B cell (primary cell): ENCODE data around the gene PLEKHA7. TPM values are rescaled to one million over a fixed set of nuclear protein-coding genes. Genes with fewer than 3 reads are reported as not detected.
"Not testable (repeated sequence)": the region's sequence is repeated elsewhere in the genome, so short reads cannot be mapped to it uniquely, and the experiment has no call there.

Experiments
- ATAC-seq: fragments of 200-7000 bp; cut with Tn5 transposase; one replicate; pipeline ENCODE4 v1.10.0; 2021; ENCODE audit warnings: low read depth, mild to moderate bottlenecking, moderate number of reproducible peaks, moderate library complexity
- CTCF ChIA-PET: fragments of 350-600 bp; sonication (Branson Sonifier 250); formaldehyde crosslinking; loops from one replicate; lab custom pipeline; 2021; ENCODE audit warnings: antibody characterized with exemption, inconsistent platforms; lab: Charles Lee
- POLR2A ChIA-PET: fragments of 350-600 bp; sonication (Branson Sonifier 250); formaldehyde crosslinking; loops from one replicate; lab custom pipeline; 2021; ENCODE audit warnings: antibody characterized with exemption; lab: Charles Lee
- DNase-seq: peaks from one replicate; pipeline ENCODE4 v3.0.0; 2013
- H2AFZ ChIP-seq: 2 replicates; pipeline ENCODE4 v1.6.1; 2012; ENCODE audit warnings: mild to moderate bottlenecking, low read depth, low read length; ENCODE audit not compliant: insufficient read depth, poor library complexity, severe bottlenecking
- H3K27ac ChIP-seq, 2 donors: 1 replicate in 1 of 2; 2 replicates in 1 of 2; pipeline ENCODE4 v1.5.1; 2012 to 2013; ENCODE audit warnings: low read length in 2 of 2, mild to moderate bottlenecking in 2 of 2, moderate library complexity in 1 of 2
- H3K27me3 ChIP-seq, 4 experiments: fragments of 200-600 bp in 1 of 4; sonication (generic) in 1 of 4; replicated peaks in 1 of 4; 1 replicate in 2 of 4; 2 replicates in 2 of 4; pipeline versions ENCODE4 v1.6.1 to v1.7.0; 2013 to 2016; ENCODE audit warnings: low read length in 3 of 4, mild to moderate bottlenecking in 2 of 4, mixed read lengths in 1 of 4, moderate library complexity in 1 of 4; ENCODE audit not compliant: insufficient read depth in 4 of 4, control insufficient read depth in 3 of 4; ENCODE audit errors: control extremely low read depth in 1 of 4
- H3K36me3 ChIP-seq, 2 experiments: replicated peaks in 1 of 2; 1 replicate in 1 of 2; 2 replicates in 1 of 2; pipeline versions ENCODE4 v1.6.1 to v1.7.1; 2013; ENCODE audit warnings: low read length in 1 of 2; ENCODE audit not compliant: insufficient read depth in 2 of 2, control insufficient read depth in 1 of 2; ENCODE audit errors: control extremely low read depth in 1 of 2, extremely low read depth in 1 of 2
- H3K4me1 ChIP-seq, 2 donors: fragments of 200-600 bp in 1 of 2; sonication (generic) in 1 of 2; 1 replicate in 1 of 2; 2 replicates in 1 of 2; pipeline versions ENCODE4 v1.5.1 to v1.6.1; 2013 to 2017; ENCODE audit warnings: low read length in 2 of 2; ENCODE audit not compliant: control insufficient read depth in 2 of 2, insufficient read depth in 2 of 2
- H3K4me2 ChIP-seq: replicated peaks from 2 replicates; pipeline ENCODE3; 2012; ENCODE audit warnings: mild to moderate bottlenecking, low read depth, low read length; ENCODE audit not compliant: poor library complexity, severe bottlenecking
- H3K4me3 ChIP-seq, 5 experiments: fragments of 200-600 bp in 1 of 5; sonication (generic) in 1 of 5; 1 replicate in 3 of 5; 2 replicates in 2 of 5; pipeline versions ENCODE4 v1.5.1 to v1.7.0; 2011 to 2016; ENCODE audit warnings: low read length in 4 of 5, mild to moderate bottlenecking in 4 of 5, low read depth in 2 of 5, control low read depth in 1 of 5, moderate library complexity in 1 of 5; ENCODE audit not compliant: insufficient read depth in 1 of 5; ENCODE audit errors: control extremely low read depth in 1 of 5, extremely low read depth in 1 of 5
- H3K79me2 ChIP-seq: fragments of 200-600 bp; sonication (generic); one replicate; pipeline ENCODE4 v1.6.0; 2016; ENCODE audit warnings: low read length; ENCODE audit not compliant: control insufficient read depth, insufficient read depth
- H3K9ac ChIP-seq: fragments of 200-600 bp; sonication (generic); 2 replicates; pipeline ENCODE4 v1.6.1; 2017; ENCODE audit warnings: mild to moderate bottlenecking, low read length, moderate library complexity
- H3K9me3 ChIP-seq, 3 donors: one replicate each; pipeline versions ENCODE4 v1.6.1 to v1.7.1; 2013; ENCODE audit warnings: low read length in 2 of 3; ENCODE audit not compliant: control insufficient read depth in 2 of 3, insufficient read depth in 1 of 3; ENCODE audit errors: control extremely low read depth in 1 of 3
- H4K20me1 ChIP-seq: 2 replicates; pipeline ENCODE4 v1.6.0; 2012; ENCODE audit warnings: mild to moderate bottlenecking, low read length; ENCODE audit not compliant: insufficient read depth, control insufficient read depth, poor library complexity, severe bottlenecking
- H3K27ac Mint-ChIP-seq: one replicate; pipeline ENCODE4 v1.8.0; 2021; ENCODE audit warnings: mixed read lengths
- H3K27me3 Mint-ChIP-seq: one replicate; pipeline ENCODE4 v1.8.0; 2021; ENCODE audit warnings: mixed read lengths
- H3K4me1 Mint-ChIP-seq: one replicate; pipeline ENCODE4 v1.8.0; 2021; ENCODE audit warnings: mixed read lengths
- H3K4me3 Mint-ChIP-seq: one replicate; pipeline ENCODE4 v1.8.0; 2021; ENCODE audit warnings: mixed read lengths
- H3K9me3 Mint-ChIP-seq: one replicate; pipeline ENCODE4 v1.8.0; 2022; ENCODE audit warnings: mixed read lengths; ENCODE audit not compliant: insufficient read depth
- EZH2 ChIP-seq: IDR thresholded peaks from 2 replicates; pipeline ENCODE4 v1.6.1; 2012; ENCODE audit warnings: borderline replicate concordance, low read depth, mild to moderate bottlenecking, moderate library complexity, low read length; ENCODE audit not compliant: insufficient read depth, poor library complexity, severe bottlenecking
- WGBS: methylation state at CpG from one replicate; pipeline ENCODE4 v1.1.5; 2013; ENCODE audit warnings: missing lambda C conversion rate; ENCODE audit not compliant: insufficient coverage; 5-methylcytosine and 5-hydroxymethylcytosine counted together
- intact Hi-C: fragments of 100-400 bp; cut with micrococcal nuclease; formaldehyde crosslinking; loops from one replicate; pipeline ENCODE4 v1.10.0; 2022
- polyA plus RNA-seq: library from polyadenylated mRNA; depleted of rRNA; stranded (reverse); fragments of >200 nt; gene quantifications from 2 replicates; pipeline ENCODE4 v1.2.3, GENCODE V29; 2012
- total RNA-seq, 2 donors: library from RNA; stranded (reverse); fragments of 120-200 nt in 1 of 2; gene quantifications; 1 replicate in 1 of 2; 2 replicates in 1 of 2; pipeline versions ENCODE4 v1.2.3 to v1.2.4, GENCODE V29; 2013 to 2022
- TF ChIP-seq, protein P1 (sequence below): fragments of 200-600 bp; IDR thresholded peaks from one replicate; pipeline ENCODE4 v1.8.0; 2022; ENCODE audit warnings: antibody characterized with exemption, mild to moderate bottlenecking

Gene PLEKHA7
- total and polyA plus RNA-seq, 2 donors (not counting 1 experiment from before 2014, with no cell fraction given) = 1.7 to 8.2 TPM

DNA sequence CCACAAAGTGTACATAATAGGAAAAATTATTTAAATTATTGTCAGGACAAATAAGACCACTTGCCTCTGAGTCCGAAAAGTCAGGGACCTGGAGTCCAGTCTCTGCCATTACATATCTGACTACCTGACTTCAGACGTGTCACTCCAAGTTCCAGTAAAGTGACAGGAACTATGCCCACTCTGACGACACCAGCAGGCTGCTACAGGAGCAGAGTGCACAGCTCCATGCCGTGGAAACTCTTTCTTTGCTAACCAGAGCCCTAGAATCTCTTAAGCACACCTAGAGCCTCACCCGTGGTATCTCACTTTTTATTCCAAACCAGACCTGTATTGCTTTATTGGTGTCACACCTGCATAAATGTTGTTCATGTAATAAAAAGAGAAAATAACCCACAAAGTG, 93.7 kb downstream of the PLEKHA7 start:
- Mint-ChIP-seq H3K27ac (no peak overlapping the region), H3K9me3 (no peaks in the 10 kb centered on the region), H3K27me3 (no peaks in the 10 kb centered on the region), H3K4me1 (peaks cover 24% of the 10 kb centered on the region), H3K4me3 (no peak overlapping the region)
- DNase-seq (no peak), ATAC-seq (no peak)
- Histone ChIP-seq H3K4me3 (no peak overlapping the region), H3K79me2 (no peaks in the 10 kb centered on the region), H3K27ac (no peak overlapping the region), H4K20me1 (no peaks in the 10 kb centered on the region), H3K27me3 (peaks cover 0 to 8% (median 0%) of the 10 kb centered on the region in 4 experiments), H3K4me1 (peaks cover 19 to 20% of the 10 kb centered on the region in 2 donors), H2AFZ (no peak overlapping the region), H3K4me2 (no peak overlapping the region), H3K36me3 (no peaks in the 10 kb centered on the region), H3K9ac (no peak overlapping the region), H3K9me3 (no peaks in the 10 kb centered on the region)
- POLR2A ChIA-PET = no interaction called here
- WGBS = 84% methylated on average over 3 of the region's 5 CpGs
- CTCF ChIA-PET = interaction anchor here (1.6 kb wide), 1 partner anchor 18 kb away, joined by 4 read pairs; no protein-coding TSS in a partner anchor
- intact Hi-C loops = loop anchor here (5.0 kb wide), 1 partner anchor 98 kb away; no protein-coding TSS in a partner anchor
- no peak for TF ChIP-seq EZH2
- TF ChIP-seq, protein P1, sequence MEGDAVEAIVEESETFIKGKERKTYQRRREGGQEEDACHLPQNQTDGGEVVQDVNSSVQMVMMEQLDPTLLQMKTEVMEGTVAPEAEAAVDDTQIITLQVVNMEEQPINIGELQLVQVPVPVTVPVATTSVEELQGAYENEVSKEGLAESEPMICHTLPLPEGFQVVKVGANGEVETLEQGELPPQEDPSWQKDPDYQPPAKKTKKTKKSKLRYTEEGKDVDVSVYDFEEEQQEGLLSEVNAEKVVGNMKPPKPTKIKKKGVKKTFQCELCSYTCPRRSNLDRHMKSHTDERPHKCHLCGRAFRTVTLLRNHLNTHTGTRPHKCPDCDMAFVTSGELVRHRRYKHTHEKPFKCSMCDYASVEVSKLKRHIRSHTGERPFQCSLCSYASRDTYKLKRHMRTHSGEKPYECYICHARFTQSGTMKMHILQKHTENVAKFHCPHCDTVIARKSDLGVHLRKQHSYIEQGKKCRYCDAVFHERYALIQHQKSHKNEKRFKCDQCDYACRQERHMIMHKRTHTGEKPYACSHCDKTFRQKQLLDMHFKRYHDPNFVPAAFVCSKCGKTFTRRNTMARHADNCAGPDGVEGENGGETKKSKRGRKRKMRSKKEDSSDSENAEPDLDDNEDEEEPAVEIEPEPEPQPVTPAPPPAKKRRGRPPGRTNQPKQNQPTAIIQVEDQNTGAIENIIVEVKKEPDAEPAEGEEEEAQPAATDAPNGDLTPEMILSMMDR = no peak

DNA sequence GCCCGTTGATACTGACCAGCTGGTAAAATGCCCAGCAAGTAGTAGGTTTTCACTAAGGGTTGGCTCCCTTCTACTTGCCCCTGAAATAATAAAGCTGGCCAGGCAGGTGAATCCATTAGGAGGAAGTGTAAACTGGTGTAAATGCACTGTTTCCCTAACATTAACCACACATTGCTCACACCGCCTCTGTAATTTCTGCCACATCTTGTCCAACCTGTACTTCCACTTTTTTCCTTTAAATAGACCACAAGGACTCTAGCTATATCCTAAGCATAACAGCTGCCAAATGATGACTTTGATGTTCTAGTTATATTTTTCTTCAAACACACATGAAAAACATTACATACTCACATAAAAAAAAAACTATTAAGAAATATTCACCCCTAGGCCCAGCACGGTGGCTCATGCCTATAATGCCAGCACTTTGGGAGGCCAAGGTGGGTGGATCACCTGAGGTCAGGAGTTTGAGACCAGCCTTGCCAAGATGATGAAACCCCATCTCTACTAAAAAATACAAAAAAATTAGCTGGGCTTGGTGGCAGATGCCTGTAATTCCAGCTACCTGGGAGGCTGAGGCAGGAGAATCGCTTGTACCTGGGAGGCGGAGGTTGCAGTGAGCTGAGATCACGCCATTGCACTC, 95.6 kb downstream of the PLEKHA7 start:
- intact Hi-C loops, H2AFZ ChIP-seq, DNase-seq, H3K27me3 ChIP-seq, H3K9me3 Mint-ChIP-seq, H3K4me3 ChIP-seq, H3K4me2 ChIP-seq, H3K27ac ChIP-seq, H3K9me3 ChIP-seq, H3K9ac ChIP-seq, H3K27me3 Mint-ChIP-seq, H3K27ac Mint-ChIP-seq, ATAC-seq, H3K36me3 ChIP-seq, H3K4me3 Mint-ChIP-seq, H3K4me1 ChIP-seq, H4K20me1 ChIP-seq, H3K79me2 ChIP-seq, POLR2A ChIA-PET: not testable (repeated sequence)
- WGBS = no CpG with 5 or more reads among the region's 6 CpGs
- H3K4me1 Mint-ChIP-seq = peaks cover 10% of the 10 kb centered on the region
- CTCF ChIA-PET = interaction anchor here (1.5 kb wide), 1 partner anchor 12 kb away, joined by 4 read pairs; no protein-coding TSS in a partner anchor
